GM19239 (cell line): ENCODE data around the gene NTSR2.

ENCODE experiments used
- DNase-seq: peaks from one replicate; pipeline ENCODE4 v3.0.0; 2011; ENCODE audit warnings: low spot score; ENCODE audit not compliant: insufficient read length
- FAIRE-seq: peaks from 2 replicates; lab custom pipeline; 2011; peaks lifted over from hg19 to GRCh38; lab: Jason Lieb, UNC

NTSR2 gene

DNA sequence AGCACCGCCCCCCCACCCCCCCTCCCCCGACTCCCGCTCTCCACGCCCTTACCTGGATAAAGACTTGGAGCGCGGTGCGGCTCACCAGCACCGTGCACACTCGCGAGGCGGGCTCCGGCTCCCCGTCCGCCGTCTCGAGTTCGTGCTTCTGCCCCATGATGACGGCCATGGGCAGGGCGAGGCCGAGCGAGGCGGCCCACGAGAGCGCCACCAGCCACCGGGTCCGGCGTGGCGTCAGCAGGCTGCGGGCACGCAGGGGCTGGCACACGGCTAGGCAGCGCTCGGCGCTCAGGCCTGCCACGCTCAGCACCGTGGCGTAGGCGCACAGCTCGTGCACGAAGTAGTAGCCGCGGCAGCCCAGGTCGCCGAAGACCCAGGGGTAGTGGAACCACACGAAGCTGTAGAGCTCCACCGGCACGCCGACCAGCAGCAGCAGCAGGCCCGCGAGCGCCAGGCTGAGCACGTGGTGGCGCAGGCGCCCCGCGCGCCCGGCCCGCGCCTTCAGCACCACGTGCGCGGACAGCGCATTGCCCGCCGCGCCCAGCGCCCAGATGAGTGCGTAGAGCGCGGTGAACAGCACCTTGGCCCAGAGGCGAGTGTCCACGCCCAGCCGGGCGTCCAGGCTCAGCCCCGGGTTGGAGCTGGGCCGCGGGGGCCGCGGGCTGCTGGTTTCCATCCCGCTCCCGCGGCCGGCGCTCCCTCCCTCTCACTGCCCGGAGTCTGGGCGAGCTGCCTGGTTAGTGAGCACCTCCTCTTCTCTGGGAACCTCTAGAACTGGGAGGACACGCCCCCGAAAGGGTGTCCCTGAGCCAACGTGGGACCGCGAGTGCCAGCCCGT, at the start of gene NTSR2:
Gene NTSR2 (minus strand): TSS at position 742 of the 838 bp plus-strand sequence. CDS start 66 bp downstream, at position 676.
- no peak for FAIRE-seq
- no peak for DNase-seq

GRCh38 chr2:11719230-11719977, 49.4 kb upstream of the NTSR2 start:
- DNase-seq (no peak), FAIRE-seq (no peak)

- DNase-seq (no peak), FAIRE-seq (no peak)
Observed at GRCh38 chr2:11718606-11719005, 48.6 kb upstream of the NTSR2 start.

- FAIRE-seq = no peak
- DNase-seq = no peak
Observed at GRCh38 chr2:11717623-11718022, 47.6 kb upstream of the NTSR2 start.

- DNase-seq = no peak
- FAIRE-seq = no peak
Observed at GRCh38 chr2:11716689-11717321, 46.8 kb upstream of the NTSR2 start.

- FAIRE-seq = no peak
- no peak for DNase-seq
Observed at GRCh38 chr2:11715987-11716652, 46.1 kb upstream of the NTSR2 start.

DNA sequence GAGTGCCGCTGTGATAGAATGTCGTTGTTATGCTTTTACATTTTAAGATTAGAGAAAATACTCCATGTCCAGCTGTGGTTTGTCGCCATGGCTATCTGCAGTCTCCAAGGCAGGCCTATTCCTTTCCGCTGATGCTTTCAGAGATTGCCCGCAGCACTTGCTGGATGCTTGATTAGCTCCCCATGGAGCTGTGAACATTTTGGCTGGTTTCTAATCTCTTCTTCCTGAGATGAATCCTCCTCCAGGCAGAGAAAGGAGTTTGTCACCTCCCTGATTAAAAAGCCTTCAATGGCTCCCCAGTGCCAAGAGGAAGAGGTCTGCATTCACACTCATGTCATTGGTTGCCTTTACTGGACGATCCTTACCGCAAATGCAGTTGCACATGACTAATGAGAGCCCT, 43.8 kb upstream of the NTSR2 start:
- DNase-seq = no peak
- no peak for FAIRE-seq

DNA sequence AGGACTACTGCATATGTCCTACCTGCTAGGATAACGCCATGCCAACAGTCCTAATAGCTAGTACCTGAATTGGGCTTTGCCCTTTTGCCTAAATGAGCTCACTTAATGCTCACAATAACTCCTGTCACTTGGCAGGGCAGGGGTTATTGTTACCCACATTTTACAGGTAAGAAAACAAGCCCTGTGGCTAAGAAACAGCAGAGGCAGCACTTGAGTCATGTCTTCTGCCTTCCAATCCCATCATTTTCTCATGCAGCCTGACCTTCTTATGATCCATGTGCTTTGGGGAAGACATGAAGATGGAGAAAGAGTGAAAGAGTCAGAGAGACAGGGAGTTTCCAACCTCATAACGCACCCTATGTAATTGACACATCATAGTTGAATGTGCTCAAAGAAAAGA, 42.9 kb upstream of the NTSR2 start:
- no peak for FAIRE-seq
- DNase-seq = no peak

DNA sequence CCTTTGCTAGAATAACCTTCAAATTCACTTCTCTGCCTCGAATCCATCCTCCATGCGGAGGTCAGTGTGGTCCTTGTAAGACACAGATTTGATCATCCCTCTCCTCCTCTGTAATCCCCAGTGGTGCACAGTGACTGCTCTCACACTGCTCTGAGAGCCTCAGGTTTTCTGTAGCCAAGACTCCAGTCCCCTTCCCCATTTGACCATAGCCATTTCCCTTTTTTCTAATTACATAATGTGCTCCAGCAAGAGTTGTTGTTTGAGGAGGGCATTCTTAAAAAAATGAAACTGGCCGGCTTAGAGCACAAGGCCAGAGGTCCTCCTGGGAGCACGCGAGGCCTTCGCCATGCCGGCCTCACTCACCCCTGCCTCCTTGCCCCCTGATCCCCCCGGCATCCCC, 41.8 kb upstream of the NTSR2 start:
- no peak for FAIRE-seq
- DNase-seq = no peak

DNA sequence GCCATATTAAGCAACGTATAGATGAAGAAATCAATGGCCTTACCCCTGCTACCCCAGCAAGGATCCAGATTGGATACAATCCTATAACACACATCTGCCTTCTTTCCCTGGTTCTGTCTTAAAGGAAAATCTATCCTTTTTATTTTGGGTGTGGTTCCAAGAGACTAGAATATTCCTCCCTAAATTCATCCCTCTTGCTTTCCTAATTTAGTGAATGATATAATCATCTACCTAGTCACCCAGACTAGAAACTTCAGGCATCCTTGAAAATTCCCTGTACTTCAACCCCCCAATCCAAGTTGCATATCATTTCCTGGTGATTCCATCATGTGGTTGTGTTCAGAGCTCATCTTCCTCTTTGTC, 41.3 kb upstream of the NTSR2 start:
- DNase-seq = no peak
- no peak for FAIRE-seq

- no peak for FAIRE-seq
- DNase-seq = no peak
Observed at GRCh38 chr2:11710632-11711353, 40.8 kb upstream of the NTSR2 start.

DNA sequence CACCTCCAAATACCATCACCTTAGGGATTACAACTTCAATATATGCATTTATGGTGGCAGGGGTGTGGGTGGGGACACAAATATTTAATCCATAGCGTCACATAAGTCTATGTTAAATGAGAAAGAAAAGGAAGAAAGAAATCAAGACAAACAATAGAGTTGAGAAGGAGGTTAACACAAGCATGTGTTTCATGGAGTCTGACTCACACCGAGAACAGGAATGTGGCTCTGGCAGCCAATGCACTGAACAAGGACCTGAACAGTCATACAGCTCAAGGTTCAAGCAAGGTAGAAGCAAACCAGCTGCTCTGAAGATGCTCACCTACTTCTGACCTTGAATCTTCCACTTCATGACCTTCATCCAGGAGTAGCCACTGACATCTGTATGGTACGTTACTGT, 40.2 kb upstream of the NTSR2 start:
- FAIRE-seq = no peak
- no peak for DNase-seq

- no peak for DNase-seq
- FAIRE-seq = no peak
Observed at GRCh38 chr2:11709293-11709692, 39.3 kb upstream of the NTSR2 start.

GRCh38 chr2:11708106-11708505, 38.1 kb upstream of the NTSR2 start:
- DNase-seq (no peak), FAIRE-seq (no peak)

GRCh38 chr2:11705711-11706110, 35.7 kb upstream of the NTSR2 start:
- FAIRE-seq = no peak
- DNase-seq = no peak

GRCh38 chr2:11705063-11705462, 35.1 kb upstream of the NTSR2 start:
- DNase-seq = no peak
- FAIRE-seq = no peak

- DNase-seq (no peak), FAIRE-seq (no peak)
Observed at GRCh38 chr2:11703700-11704099, 33.7 kb upstream of the NTSR2 start.

DNA sequence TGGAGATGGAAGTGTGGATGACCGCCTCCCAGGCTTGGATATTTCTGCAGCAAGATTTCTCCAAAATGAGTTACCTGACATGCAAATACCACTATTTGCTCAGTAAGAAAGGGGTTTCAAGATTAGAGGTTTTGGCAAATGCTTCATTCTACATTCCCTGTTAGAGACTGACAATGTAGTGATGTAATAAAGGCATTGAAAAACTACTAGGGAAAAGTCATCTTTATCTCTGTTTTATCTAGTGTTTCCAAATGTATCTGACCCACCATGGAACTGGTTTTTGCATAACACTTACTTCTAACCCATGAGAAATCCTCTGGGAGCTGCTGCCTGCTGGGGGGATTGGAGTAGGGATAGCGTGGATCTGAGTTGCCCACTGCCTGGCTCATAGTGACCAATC, 33.0 kb upstream of the NTSR2 start:
- FAIRE-seq (no peak), DNase-seq (no peak)

DNA sequence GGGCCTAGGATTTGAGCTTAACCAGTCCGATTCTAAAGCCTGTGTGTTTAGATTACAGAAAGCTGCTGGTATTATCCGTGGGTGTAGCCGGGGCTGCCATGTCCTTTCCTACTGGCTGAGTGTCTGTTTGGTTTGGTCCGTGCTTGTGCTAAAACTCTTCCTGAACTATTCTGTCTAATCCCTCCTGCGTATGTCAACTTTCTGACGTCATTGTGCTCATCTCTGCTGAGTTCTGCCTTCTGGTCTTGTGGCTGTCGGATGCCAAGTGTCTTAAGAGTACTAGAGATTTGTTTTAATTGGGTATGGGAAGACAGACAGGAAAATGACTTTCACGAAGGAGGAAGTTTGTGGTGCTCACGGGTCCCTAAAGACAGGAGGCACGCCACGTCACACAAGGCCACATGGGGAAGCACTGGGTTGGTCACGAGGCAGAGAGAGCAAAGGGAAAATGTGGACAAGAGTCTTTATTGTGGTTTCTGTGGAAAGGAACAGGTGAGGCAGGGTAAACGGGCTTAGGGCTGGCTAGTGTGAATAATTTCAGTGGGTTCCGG, 31.8 kb upstream of the NTSR2 start:
- DNase-seq (no peak), FAIRE-seq (no peak)

DNA sequence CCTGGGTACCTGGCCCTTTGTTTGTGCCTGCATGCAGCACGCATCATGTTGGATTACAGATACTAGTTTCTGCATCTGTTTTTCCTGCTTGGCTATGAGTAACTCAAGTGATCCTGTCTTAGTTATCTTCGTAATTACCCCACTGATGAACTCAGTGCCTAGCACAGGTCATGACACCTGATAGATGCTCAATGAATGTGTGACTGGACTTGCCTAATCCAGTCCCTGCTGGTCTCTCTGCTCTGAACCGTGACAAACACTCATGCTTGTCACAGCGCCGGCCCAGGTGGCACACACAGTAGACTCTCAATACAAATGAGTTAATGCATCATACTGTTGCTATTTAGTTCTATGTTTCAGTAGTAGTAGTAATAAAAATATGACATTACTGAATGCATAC, 31.2 kb upstream of the NTSR2 start:
- DNase-seq (no peak), FAIRE-seq (no peak)
